Heart left ventricle (tissue), 13 donors: ENCODE data around the gene MAGI2.

Source experiments
- POLR2A ChIP-seq, 2 donors: fragments of 450-650 bp; IDR thresholded peaks; one replicate each; pipeline ENCODE4 v1.6.1; 2017; ENCODE audit warnings: antibody characterized with exemption in 2 of 2, mild to moderate bottlenecking in 2 of 2, moderate library complexity in 2 of 2
- TF ChIP-seq, protein P1 (sequence below), 12 donors: fragments of 200-600 bp; sonication (generic) in 4 of 12; IDR thresholded peaks; one replicate each; pipeline versions ENCODE4 v1.5.0 to v1.8.0; 2018 to 2022; ENCODE audit warnings: antibody characterized with exemption in 12 of 12, mild to moderate bottlenecking in 5 of 12
- donor health status: ischemic (EF 13 %, LVEDD 7.1; RV severe dilation, severe dysfunction).
- donor health status: DM: no; HTN: yes; CAD: no.
- donor health status: DM: no; HTN: no; CAD: no.
- donor health status: ischemic (EF 25% LVEDD 6.9; RV normal size, moderate dysfunction).
- donor health status: ischemic (EF 25% LVEDD 5.7; RV mildly dilated, moderate dysfunction).
- donor health status: ischemic (EF 35%, LVEDD 5.7; RV mildly dilated, moderate dysfunction).
- donor health status: nonischemic (EF 11% LVEDD 7.7; RV severe dilation, severe dysfunction).
- donor health status: DM: yes; HTN: yes; CAD: no.
- donor health status: PGD.
- donor health status: ischemic (EF 29% LVEDD 5.4; RV normal size, mild dysfunction).
- donor health status: nonischemic (EF 23%, LVEDD 6.1; RV moderate dilation, normal function).

DNA sequence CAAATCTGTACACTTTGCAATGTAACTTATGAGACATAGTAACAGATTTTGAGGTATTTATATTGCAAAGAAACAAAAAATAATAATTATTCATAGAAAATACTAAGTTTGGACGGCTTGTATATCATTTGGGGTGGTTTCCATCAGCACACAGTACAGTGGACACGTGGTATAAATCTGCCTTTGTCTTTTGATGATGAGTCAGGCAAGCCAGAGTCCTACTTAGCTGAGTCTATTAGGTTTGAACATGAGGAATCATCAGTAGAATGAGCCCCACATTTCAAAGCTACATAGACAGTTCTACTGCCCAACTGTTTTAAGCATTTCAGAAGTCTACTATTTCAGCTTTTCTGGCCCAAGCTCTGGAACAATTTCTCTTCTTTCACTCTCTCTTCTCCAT lies 851.7 kb downstream of the MAGI2 start:
- TF ChIP-seq, protein P1, sequence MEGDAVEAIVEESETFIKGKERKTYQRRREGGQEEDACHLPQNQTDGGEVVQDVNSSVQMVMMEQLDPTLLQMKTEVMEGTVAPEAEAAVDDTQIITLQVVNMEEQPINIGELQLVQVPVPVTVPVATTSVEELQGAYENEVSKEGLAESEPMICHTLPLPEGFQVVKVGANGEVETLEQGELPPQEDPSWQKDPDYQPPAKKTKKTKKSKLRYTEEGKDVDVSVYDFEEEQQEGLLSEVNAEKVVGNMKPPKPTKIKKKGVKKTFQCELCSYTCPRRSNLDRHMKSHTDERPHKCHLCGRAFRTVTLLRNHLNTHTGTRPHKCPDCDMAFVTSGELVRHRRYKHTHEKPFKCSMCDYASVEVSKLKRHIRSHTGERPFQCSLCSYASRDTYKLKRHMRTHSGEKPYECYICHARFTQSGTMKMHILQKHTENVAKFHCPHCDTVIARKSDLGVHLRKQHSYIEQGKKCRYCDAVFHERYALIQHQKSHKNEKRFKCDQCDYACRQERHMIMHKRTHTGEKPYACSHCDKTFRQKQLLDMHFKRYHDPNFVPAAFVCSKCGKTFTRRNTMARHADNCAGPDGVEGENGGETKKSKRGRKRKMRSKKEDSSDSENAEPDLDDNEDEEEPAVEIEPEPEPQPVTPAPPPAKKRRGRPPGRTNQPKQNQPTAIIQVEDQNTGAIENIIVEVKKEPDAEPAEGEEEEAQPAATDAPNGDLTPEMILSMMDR (IDR thresholded peaks at IDR 0.05), result no peak
- TF ChIP-seq POLR2A (IDR thresholded peaks at IDR 0.05), result no peak
